ENCODE data around the gene TCEAL1.

DNA sequence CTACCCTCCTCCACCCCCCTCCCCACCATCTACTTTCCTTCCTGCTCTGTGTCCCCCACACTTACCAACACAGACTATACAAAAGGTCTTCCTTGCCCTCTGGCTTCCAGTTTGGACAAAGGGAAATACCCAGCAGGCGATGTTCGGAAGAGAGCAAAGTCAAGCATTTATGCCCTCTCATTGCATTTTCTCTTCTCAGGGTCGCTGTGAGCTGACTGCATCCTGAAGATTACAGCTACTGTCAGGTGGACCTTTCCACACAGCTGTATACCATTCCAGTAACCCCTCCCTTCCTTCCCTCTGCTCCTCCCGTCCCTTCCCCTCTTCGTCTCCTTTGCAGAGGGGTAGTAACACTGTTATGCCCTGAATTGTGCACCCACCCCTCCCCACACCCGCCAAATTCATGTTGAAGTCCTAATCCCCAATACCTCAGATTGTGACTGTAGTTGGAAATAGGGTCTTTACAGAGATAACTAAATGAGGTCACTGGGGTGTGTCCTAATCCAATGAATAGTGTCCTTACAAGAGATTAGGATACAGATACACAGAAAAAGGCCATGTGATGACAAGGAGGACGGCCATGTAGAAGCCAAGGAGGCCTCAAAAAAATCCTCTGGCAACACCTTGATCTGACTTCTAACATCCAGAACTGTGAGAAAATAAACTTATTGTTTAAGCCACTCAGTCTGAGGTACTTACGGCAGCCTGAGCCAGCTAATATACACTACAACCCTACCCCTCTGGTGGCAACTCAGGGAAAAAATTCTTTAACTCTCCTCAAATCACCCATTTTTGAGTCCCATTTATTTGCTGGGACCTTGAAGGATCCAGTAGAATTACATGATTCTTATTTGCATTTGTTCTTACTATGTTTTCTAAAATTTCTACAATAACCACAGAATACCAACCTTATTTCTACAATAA lies 46.0 kb downstream of the TCEAL1 start:
- TF ChIP-seq, protein P1, sequence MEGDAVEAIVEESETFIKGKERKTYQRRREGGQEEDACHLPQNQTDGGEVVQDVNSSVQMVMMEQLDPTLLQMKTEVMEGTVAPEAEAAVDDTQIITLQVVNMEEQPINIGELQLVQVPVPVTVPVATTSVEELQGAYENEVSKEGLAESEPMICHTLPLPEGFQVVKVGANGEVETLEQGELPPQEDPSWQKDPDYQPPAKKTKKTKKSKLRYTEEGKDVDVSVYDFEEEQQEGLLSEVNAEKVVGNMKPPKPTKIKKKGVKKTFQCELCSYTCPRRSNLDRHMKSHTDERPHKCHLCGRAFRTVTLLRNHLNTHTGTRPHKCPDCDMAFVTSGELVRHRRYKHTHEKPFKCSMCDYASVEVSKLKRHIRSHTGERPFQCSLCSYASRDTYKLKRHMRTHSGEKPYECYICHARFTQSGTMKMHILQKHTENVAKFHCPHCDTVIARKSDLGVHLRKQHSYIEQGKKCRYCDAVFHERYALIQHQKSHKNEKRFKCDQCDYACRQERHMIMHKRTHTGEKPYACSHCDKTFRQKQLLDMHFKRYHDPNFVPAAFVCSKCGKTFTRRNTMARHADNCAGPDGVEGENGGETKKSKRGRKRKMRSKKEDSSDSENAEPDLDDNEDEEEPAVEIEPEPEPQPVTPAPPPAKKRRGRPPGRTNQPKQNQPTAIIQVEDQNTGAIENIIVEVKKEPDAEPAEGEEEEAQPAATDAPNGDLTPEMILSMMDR (optimal IDR thresholded peaks at IDR 0.05 in 1 of 3, IDR thresholded peaks at IDR 0.05 in 1 of 3, conservative IDR thresholded peaks at IDR 0.05 in 1 of 3; ENCODE audit: extremely low read depth in 1 of 3, insufficient read depth in 2 of 3, low read length in 3 of 3), result no peak
- no peak for TF ChIP-seq EZH2 (IDR thresholded peaks at IDR 0.05; ENCODE audit: low read length)

Measured in keratinocyte (primary cell).